GM10248 (cell line): ENCODE measurements around the gene SDC3.

ENCODE experiments used
- CTCF ChIA-PET: fragments of 300-600 bp; sonication (Branson Sonifier 250); formaldehyde crosslinking; extraction: SDS; loops from one replicate; lab custom pipeline; 2021; ENCODE audit warnings: antibody characterized with exemption; lab: Yijun Ruan, JAX
- POLR2A ChIA-PET: fragments of 350-650 bp; sonication (Branson Sonifier 250); formaldehyde crosslinking; extraction: SDS; loops from one replicate; lab custom pipeline; 2020; ENCODE audit warnings: antibody characterized with exemption; lab: Yijun Ruan, JAX
- DNase-seq: peaks from one replicate; pipeline ENCODE4 v3.0.0; 2012; ENCODE audit errors: extremely low spot score
- CTCF ChIP-seq: IDR thresholded peaks from 2 replicates; pipeline ENCODE4 v1.5.1; 2012; ENCODE audit warnings: mild to moderate bottlenecking, low read depth; ENCODE audit errors: extremely low read depth, missing control alignments, control extremely low read depth

The SDC3 gene

GRCh38 chr1:30904191-30904961 lies 4.2 kb downstream of the SDC3 start:
- DNase-seq: no peak
- CTCF ChIA-PET: interaction anchor here (1.0 to 5.5 kb wide), 9 partner anchors 10 to 524 kb away, joined by 3 to 34 read pairs (median 5); no protein-coding TSS in a partner anchor
- POLR2A ChIA-PET: no interaction called here
- TF ChIP-seq CTCF: no peak

GRCh38 chr1:30903343-30904034 lies 5.1 kb downstream of the SDC3 start:
- ChIA-PET CTCF (interaction anchor here (1.0 to 5.5 kb wide), 8 partner anchors 8 to 523 kb away, joined by 3 to 34 read pairs (median 6); no protein-coding TSS in a partner anchor), POLR2A (no interaction called here)
- DNase-seq: no peak
- no peak for TF ChIP-seq CTCF

- CTCF ChIA-PET: interaction anchor here (1.0 to 5.5 kb wide), 5 partner anchors 9 to 120 kb away, joined by 5 to 34 read pairs (median 7); no protein-coding TSS in a partner anchor
- no peak for DNase-seq
- TF ChIP-seq CTCF: no peak
- POLR2A ChIA-PET: no interaction called here
These were observed 5.8 kb downstream of the SDC3 start for GRCh38 chr1:30902593-30903290.

- TF ChIP-seq CTCF: no peak
- CTCF ChIA-PET: interaction anchor here (1.9 to 5.5 kb wide), 3 partner anchors 10 to 120 kb away, joined by 5 to 34 read pairs (median 13); no protein-coding TSS in a partner anchor
- DNase-seq: no peak
- POLR2A ChIA-PET: no interaction called here
These were observed 6.6 kb downstream of the SDC3 start for GRCh38 chr1:30901798-30902581.

- no peak for TF ChIP-seq CTCF
- no peak for DNase-seq
- CTCF ChIA-PET: interaction anchor here (1.1 kb wide), 1 partner anchor 10 kb away, joined by 4 read pairs; no protein-coding TSS in a partner anchor
- POLR2A ChIA-PET: no interaction called here
These were observed 7.5 kb downstream of the SDC3 start for GRCh38 chr1:30900931-30901560.
